Amniotic epithelial cell (primary cell): ENCODE data around the gene BCL2.

ENCODE experiments used
- DNase-seq: peaks from one replicate; pipeline ENCODE4 v3.0.0-alpha.2; 2010; ENCODE audit warnings: low read depth

Gene BCL2

DNA sequence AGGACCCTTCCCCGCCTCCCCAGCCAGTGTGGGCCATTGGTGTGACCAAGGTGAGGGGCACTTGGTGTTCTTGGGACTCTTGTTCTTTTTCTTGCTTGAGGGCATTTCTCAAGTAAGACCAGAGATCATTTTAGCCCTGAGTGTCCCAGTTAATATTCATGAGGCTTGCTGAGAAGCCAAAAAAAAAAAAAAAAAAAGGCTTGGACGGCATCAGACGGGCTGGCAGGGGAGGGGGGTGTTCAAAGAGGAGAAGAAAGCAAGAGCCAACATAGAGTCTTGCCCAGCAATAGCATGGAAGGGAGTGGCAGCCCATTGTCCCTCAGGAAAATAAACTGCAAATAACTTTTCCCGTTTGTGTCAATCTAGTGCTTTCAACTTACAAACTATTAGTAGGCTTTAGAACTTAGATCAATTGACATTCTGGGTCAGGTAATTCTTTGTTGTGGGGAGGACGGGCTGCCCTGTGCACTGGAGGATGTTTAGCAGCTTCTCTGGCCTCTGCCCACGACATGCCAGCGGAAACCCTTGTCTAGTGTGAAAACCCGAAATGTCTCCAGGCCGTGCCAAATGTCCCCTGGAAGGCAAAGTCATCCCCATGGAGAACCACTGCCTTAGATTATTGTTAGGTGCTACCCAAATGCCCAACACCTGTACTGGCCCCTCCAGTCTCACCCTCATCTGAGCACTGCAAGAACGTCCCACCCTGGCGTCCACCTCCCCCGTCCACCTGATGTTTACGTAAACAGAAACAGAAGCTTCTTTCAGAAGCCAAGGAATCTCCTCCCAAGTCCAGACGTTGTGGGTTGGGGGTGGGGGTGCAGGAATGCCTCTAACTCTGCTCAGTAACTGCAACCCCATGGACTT, 163.4 kb downstream of the BCL2 start:
- no peak for DNase-seq

DNA sequence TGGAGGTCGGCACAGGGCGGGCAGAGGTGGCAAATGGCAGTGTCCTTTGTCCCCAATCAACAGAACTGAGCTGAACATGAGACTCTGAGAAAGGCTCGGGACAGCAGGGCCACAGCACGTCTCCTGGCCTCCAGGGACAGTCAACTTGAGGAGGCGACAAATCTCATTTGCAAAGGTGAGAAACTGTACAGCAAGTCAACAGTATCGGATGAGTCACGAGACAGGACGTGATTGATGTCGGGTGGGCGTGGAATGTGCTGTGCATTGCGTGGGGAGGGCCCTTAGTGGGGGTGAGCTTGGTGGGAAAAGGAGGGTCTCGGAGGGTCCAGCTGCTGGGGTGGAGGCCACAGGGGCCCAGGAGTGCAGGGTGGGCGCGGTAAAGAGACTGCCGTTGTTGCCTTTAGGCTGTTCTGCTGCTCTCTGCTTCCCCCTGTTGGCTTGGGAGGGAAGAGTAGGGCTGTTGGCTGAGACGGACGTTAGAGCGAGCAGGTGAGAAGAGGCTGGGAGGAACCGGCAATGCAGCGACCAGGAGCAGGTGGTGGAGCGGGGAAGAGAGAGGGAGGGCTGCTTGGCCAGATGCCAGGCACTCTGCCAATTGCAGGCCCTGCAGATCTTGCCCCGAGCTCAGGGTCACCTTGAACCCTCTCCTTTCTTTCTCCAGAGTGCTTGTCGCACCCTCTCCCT, 164.3 kb downstream of the BCL2 start:
- peak; percentile 21 for DNase-seq

DNA sequence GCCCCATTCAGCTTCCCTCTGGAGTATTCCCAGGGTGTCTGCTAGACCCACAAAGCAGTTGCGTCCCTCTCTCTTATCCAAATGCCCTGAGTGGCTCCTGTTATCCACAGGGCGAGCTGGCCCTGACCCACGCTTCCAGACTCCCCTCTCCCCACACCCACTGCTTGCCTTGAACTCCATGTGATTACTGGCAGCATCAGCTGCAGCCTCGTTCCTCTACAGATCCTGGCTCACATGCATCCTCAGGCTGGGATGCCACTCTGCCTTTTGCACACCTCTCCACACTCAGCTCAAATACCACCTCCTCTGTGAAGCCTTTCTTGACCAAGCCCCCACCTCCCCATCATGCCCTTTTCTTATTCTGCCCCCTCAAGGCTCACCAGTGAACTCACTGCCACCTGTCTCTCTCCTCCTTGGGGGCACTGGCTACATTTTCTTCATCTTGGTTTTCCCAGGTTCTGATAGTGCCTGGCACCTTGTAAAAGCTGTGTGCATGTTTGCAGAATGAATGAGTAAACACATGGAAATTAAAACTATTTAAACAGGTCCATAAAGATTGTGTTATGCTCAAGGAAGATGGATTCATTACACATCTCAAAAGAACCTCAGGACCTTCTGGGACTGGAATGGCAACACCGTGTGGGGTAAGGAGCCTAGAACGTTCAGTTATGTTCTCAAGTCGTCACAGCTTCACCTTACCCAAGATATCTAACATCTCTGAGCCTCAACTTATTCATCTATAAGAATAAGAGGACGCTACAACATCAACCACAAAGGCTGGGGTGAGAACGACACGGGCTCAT, 165.0 kb downstream of the BCL2 start:
- no peak for DNase-seq

DNA sequence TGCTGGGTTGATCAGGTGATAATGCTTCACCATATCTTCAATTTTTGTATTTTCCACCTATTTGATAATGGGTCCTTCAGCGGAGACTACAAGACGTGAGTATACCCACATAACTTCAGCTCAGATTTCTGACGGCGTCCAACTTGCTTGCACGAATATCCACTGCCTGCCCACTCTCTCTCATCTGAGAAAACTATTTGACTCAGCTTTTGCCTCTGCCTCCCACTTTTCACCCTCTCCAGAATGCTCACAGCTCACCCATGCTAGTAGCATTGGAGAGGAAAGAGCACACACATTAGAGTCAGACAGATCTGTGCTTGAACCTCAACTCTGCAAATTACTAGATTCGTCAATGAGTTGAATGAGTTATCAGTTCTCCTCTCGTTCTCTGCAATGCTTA, 166.8 kb downstream of the BCL2 start:
- DNase-seq, result no peak

DNA sequence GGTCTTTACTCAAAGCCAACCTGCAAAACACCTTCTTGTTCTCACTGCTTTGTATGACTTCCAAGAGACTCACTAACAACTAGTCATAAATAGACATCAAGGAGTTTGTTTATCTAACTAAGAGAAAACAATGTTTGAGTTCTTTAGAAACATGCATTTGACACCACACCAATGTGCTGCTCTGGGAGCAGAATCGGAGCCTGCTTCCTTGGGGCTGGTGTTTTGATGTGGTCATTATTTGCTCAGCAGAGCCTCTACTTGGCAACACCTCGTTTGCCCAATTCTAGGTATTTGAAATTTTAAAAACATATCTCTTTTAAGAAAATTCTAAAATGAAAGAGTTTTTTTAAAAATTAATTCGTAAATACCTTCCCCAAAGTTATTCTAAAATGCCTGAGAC, 167.5 kb downstream of the BCL2 start:
- no peak for DNase-seq

DNA sequence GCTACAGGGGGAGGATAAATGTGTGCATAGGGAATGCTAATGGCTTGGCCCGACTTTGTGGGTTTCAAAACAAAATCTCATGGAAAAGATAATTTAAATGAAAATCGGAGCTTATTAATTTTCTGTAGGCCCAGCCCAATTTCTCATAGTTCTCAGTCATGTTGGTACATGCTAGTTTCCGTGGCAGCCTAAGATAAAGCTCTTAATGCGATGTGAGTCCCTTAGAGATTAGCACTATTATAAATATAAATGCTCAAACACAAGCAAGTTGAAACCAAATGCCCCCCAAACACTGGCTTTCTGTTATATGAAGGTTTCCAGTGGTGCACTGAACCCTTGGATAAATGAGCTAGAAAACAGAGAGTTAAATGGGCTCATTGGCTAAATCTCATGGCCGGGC, 168.0 kb downstream of the BCL2 start:
- DNase-seq, result no peak

DNA sequence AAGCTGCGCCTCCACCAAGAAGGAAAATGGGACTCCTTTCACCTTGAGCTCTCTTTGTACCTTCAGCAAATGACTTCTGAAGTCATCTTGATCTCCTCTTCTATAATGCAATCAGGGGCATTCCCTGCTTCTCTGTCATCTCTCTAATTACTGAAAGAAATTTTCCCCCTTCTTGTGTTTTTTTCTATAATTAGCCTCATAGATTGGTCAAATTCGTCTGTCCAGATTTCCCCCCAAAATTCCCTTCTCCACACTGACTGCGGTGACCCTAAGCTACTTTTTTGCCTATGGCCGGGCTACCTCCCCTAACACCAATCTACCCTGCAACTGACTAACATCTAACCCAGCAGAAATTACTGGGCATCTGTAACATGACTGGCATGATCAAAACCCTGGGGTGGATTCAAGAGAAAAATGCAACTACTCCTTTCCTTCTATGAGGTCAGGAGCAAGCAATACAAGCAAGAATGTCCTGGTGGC, 168.6 kb downstream of the BCL2 start:
- DNase-seq, result no peak

DNA sequence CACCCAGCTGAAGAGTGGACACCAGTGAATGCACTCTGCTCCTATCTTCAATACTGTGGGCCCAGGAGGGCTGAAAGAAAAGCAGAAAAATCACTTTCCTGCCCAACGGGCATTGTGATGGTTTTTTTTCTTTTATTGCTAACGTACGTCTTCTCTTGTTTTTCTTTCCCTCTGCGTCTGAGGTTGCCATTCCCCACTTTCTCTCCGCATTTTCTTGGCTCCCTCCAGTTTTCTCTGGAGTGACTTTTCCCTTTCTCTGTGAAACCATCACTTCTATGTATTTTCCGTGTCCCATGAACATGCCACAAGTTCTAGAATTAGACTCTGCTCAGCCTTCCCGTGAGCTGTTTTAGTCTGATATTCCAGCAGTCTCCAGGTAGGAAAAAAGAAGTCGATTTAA, 169.2 kb downstream of the BCL2 start:
- DNase-seq, result no peak

DNA sequence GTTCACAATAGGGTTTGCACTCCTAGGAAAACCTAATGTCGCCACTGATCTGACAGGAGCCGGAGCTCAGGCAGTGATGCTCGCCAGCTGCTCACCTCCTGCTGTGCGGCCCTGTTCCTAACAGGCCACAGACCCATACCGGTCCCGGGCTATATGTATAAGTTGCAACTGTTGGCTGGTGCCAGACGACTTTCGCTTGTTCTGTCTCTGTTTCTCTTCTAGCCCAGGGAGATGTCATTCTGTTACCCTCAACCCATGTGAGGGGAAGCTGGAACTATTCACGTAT, 170.3 kb downstream of the BCL2 start:
- DNase-seq, result no peak

DNA sequence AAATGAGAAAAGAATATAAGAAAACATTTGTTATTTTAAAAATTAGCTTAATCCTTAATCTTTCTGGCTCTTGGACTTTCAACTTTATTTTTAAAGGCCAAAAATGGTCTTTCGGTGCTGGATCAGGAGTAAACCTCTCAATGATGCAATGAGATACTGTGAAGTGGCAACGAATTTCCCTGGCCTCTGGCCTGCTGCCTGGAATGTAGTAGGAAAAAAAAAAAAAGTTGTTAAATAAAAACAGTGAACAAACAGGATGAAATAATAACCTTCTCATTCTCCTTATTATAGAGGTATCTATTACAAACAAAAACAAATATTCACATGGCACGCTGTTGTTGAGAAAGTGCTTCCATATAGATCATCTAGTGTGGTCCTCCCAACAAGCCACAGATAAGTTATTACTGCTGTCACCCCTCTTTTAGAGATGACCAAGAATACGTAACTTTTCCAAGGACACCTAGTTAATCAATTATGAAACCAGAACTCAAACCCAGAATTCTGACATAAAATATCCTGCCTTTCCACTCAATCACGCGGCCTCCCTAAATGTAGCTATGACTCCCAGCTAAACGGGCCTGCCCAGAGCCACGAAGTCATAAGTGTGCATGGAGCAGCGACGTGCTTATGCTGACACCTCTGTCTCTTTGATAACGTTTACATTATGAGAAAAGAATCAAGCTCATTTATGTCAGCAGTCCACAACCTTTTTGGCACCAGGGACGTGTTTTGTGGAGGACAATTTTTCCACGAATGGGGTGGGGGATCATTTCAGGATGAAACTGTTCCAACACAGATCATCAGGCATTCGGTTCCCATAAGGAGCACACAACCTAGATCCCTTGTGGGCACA, 170.9 kb downstream of the BCL2 start:
- peak; percentile 32 for DNase-seq

DNA sequence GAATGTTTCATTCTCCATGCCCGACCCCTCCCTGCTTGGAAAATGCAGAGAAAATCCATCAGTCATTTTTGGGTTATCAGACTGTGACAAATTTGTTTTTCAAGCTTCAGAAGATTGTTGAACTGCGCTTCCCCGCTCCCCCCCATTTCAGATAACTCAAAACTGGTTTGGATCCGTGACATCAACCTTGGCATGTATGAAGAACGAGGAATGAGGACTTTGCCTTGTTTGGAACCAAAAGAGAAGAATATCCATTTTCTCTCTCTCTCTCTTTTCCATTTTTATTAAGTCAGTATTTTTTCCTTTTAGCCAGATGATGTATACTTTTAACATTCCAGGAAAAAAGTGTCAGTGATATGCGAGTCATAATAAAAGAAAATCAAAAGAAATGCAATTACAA, 171.6 kb downstream of the BCL2 start:
- no peak for DNase-seq

DNA sequence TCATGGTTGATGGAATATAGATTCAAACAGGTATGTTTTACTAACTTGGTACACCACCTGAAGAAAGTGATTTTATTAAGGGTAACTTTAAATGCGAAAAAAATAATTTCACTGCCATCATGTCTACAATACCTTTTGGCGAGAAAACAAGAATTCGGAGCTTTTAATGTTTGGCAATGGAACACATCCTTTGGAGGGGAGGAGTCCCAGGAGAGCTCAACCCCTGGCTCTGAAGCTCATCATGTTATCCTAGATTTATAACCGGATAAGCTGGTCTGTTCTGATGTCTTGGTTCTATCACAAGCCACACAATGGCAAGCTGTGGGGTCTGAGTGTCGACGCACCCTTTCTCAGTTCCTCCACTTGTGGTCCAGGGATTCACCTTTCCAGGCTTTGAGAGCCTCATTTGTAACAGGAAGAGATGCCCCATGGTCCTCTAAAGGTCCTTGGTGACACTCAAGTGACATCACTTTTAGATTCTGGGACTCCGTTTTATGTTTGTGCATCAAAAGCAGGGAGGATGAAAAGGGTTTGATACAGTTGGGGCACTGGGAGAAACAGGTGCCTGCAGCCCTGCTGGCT, 172.7 kb downstream of the BCL2 start:
- DNase-seq, result no peak

DNA sequence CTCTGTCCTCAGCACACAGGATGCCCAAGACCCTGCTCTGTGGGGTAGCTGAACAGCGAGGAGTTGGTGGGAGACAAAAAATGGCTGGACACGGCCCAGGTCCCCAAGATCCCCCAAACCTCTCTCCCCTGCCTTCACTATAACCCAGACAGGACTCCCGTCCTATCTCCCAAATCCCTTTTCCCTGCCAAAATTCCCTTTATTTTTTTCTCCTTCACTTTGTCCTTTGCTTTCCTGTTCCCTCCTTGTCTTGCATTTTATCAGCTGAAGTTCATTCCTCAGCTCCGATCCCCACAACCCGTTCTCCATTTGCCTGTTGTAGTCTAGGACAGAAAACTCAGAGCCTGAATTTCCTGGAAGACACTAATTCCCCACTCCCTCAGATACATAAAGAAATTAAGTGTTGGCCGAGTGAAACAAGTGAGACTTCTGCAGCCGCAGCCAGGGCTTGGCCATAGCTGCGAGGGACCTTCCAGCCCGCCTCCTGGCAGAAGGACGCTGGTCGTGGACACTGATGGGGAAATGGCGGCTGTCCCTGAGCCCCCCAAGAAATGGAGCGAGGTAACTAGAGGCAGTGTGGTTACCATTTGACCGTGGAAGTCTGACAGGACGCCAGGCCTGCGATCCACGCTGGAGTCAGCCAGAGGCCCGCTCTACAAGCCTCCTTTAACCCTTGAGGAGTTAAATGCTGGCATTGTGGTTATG, 173.6 kb downstream of the BCL2 start:
- DNase-seq, result no peak

DNA sequence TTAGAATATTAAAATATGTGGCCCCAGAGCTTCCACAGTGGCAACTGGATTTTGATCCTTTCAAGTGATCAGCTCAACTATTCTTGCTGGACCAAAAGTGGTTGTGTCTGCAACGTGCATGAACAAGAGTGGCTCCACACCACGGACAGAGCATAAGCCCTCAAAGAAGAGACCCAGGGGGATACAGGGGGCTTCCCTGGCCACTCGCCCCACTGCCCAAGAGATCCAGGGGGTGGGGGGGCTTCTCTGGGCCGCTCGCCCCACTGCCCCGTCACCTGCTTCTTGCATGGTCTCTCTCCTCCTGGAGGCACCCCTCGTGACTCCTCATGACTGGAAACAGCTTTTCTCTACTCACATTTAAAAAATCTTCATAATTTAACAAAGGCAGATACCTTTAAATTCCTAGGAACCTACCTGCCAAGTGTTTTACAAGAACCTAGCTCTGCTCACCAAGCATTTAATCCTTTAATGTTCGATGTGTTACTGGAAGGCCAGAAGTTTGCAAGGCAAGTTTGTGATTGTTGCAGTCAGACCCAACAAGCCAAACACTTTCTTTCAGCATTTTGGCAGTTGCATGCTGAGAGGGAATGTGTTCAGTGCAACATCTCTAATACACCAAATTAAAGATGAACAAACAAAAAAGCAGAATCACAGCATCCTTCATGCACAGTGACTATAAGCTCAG, 174.3 kb downstream of the BCL2 start:
- DNase-seq, result no peak

DNA sequence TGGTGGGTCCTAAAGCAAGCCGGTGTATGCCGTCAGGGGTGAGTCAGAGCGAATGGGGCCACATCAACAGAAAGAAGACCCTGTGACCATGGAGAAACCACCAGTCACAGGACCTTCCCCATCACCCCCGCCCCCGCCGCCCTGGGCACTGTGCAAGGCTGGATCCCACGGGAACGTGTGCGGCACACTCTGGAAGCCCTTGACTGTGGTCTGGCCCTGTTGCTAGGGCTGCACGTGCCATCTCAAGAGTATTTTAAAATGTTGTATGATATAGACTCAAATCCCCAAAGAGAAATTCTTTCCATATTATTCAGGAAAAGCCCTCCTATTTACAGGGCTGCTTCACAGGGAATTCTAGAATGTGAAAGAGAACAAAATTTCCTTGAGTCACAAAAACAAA, 174.8 kb downstream of the BCL2 start:
- DNase-seq, result no peak

DNA sequence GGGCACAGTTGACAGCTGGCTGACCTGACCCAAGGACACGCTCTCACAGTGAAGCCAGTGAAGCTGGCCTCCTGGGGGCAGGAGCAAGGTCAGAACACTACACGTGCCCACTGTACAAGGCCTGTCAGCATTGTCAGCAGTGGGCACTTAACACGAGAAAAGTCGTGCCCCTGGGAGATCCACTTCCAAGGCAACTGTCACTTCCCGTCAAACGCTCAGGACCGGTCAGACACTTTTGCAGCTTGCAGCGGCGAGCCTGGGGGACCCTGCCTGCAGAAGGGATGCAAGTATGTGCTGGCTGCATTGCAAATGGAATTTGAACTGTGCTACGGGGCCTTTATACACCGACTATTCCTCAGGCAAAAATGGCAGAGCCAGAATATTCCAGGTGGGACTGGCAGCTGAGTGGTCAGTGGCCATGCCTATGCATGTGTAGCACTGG, 176.2 kb downstream of the BCL2 start:
- DNase-seq, result no peak

DNA sequence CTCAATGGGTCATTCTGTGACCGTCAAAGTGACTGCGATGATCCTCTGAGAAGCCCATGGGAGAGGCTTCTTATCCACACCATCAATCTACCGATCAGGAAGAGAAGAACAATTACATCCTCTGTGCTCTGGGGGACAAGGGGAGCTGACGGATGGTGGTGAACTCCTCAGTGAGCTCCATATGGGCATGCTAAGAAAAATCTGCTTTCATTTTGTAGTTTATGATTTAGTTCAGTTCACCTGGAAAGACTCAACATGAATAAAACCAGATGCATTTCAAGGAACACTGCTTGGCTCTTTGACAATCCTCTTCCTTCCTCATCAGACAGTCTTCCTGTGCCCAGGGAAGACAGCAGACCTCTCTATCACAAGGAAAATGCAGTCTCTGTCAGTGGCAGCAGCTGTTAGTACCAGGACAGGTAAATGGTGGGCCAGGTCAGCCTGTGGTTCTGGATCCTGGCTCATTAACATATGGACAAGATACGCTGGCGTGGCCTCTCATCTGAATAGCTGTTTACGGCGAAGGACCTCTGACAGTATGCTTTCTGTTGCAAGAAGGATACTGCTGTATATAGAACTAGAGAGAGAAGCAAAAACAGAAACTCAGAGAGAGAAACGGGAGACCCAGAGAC, 176.9 kb downstream of the BCL2 start:
- DNase-seq, result no peak

DNA sequence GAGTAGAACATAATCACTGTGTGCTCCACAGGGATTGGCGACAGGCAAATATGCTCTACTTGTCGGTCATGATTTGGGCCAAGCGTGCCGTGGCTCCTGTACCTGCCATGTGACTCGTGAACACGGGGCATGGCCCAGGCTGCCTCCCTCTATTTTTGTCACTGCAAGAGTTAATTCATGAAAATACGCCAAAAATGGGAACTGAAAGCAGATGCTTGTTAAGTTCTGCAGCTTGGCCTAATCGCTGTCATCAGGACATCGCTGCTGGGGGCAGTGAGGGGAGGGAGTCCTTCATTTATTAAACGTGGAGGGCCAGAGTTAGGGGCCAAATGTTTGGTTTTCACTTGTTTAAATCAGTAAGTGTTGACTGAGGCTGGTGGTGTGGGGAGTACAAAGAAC, 177.8 kb downstream of the BCL2 start:
- no peak for DNase-seq

DNA sequence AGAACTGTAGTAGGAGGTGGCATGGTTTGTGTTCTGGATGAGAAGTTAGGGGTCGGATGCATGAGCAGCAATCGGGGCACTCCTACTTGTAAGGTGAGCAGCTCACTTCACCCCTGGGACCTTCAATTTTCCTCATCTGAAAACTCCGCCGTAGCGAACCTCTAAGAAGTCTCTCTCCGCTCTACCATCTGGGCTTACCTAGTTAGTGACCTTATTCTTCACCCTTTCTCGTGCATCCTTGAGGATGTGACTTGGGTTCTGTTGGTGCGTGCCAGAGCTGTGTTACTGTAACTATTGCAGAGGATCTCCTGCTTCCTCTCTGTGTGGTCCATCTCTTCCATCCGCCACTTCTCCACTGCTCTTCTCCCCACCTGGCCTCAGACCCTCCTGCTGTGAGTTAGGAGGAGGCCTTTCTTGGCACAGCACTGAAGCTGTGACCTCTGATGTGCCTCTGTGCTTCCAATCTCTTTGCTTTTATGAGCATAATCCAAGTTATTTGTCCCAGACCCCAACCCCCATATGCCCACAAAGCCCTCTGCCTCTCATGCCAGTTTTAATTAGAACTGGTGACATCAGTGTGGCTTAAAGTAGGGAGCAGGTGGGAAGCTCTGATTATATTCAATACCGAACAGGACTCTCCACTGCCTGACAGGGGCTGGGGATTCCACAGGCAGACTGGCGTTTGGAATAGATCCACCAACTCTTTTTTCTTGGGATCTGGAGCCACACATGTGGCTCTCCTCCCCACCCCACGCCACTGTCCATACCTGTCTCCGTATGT, 178.4 kb downstream of the BCL2 start:
- DNase-seq, result no peak
